PFSK-1 (cell line): ENCODE measurements around the gene COL6A3.

Experiments
- FOXP2 ChIP-seq: optimal IDR thresholded peaks from 2 replicates; pipeline ENCODE3; 2011; ENCODE audit warnings: borderline replicate concordance, control low read depth, inconsistent platforms; ENCODE audit not compliant: insufficient read depth; ENCODE audit errors: extremely low read length, extremely low read depth
- POLR2AphosphoS5 ChIP-seq: IDR thresholded peaks from 2 replicates; pipeline ENCODE4 v1.6.1; 2012; ENCODE audit warnings: low read depth, mild to moderate bottlenecking, control low read depth, low read length, moderate library complexity
- SIN3A ChIP-seq: IDR thresholded peaks from 2 replicates; pipeline ENCODE4 v1.6.1; 2012; ENCODE audit warnings: mild to moderate bottlenecking, low read length, moderate library complexity, borderline replicate concordance; ENCODE audit not compliant: insufficient read depth
- TAF1 ChIP-seq: IDR thresholded peaks from 2 replicates; pipeline ENCODE4 v1.6.1; 2012; ENCODE audit warnings: low read length, control low read depth, borderline replicate concordance; ENCODE audit not compliant: insufficient read depth
- TF ChIP-seq, protein P1 (sequence below), 2 experiments: IDR thresholded peaks; 2 replicates each; pipeline versions ENCODE4 v1.6.1 to v1.8.0; 2011 to 2012; ENCODE audit warnings: low read depth in 2 of 2, low read length in 2 of 2, control low read depth in 1 of 2, inconsistent platforms in 1 of 2, mild to moderate bottlenecking in 1 of 2, moderate library complexity in 1 of 2; ENCODE audit not compliant: insufficient read depth in 1 of 2

Gene COL6A3

DNA sequence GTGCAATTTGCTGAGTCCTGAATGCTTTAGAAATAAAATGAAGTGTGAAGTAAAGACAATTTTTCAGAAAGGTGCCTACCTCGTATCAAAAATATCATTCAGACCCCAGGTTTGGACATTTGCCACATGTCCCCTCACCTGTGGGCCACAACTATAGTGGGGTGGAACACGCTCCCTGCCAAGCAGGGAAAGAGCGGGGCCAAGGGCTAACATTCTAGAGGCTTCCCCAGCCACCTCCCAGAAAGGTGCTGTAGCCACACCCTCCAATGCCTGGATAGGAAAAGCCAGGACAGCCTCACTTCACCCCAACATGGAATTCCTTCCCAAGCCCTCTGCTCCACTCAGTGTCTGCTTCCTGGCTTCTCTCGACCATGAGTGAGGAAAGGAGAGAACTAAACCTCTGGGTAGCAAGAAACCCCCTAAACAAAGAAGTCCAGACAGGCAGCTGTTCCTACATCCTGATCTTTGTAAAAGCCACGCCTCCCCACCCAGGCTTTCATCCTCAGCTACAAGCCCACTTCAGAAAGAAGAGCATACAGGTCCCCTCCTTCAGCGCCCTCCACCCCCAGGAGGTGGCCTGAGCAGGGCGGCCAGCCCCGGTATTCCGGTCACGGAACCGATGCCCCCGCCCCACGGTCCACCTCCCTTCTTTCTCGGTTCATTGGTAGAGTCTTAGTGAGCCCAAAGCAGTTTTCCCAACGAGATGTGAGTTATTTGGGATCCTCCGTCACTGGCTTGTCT lies 2.1 kb downstream of the COL6A3 start:
- TF ChIP-seq POLR2AphosphoS5 (no peak), SIN3A (no peak), TAF1 (no peak), FOXP2 (no peak)
- TF ChIP-seq, protein P1, sequence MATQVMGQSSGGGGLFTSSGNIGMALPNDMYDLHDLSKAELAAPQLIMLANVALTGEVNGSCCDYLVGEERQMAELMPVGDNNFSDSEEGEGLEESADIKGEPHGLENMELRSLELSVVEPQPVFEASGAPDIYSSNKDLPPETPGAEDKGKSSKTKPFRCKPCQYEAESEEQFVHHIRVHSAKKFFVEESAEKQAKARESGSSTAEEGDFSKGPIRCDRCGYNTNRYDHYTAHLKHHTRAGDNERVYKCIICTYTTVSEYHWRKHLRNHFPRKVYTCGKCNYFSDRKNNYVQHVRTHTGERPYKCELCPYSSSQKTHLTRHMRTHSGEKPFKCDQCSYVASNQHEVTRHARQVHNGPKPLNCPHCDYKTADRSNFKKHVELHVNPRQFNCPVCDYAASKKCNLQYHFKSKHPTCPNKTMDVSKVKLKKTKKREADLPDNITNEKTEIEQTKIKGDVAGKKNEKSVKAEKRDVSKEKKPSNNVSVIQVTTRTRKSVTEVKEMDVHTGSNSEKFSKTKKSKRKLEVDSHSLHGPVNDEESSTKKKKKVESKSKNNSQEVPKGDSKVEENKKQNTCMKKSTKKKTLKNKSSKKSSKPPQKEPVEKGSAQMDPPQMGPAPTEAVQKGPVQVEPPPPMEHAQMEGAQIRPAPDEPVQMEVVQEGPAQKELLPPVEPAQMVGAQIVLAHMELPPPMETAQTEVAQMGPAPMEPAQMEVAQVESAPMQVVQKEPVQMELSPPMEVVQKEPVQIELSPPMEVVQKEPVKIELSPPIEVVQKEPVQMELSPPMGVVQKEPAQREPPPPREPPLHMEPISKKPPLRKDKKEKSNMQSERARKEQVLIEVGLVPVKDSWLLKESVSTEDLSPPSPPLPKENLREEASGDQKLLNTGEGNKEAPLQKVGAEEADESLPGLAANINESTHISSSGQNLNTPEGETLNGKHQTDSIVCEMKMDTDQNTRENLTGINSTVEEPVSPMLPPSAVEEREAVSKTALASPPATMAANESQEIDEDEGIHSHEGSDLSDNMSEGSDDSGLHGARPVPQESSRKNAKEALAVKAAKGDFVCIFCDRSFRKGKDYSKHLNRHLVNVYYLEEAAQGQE (IDR thresholded peaks at IDR 0.05; ENCODE audit: insufficient read depth in 1 of 2, low read depth in 2 of 2, low read length in 2 of 2): no peak

DNA sequence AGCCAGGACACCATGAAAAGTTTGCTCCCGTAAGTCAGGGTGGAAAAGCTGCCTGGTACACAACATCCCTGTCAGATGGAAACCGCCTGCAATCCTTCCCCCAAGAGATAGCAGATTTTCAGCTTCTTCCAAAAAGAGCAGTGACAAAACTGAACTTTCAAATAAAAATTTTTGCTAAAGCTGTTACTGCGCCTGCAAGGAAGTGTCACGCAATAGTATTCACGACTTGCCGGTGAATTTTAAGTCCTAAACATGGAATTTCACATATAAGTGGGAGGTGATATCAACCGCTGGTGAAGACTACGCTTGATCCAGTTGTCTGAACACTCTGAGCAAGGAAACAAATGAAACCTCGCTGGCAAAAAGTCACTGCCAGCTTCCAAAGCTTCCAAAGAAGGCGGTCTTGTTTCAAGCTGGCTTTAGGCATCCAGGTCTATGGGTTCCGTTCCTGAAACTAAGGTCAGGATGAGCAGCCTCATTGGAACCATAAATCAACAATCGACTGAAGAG lies 2.8 kb downstream of the COL6A3 start:
- TF ChIP-seq FOXP2 (no peak), POLR2AphosphoS5 (no peak), TAF1 (no peak), SIN3A (no peak)
- TF ChIP-seq, protein P1 (IDR thresholded peaks at IDR 0.05; ENCODE audit: insufficient read depth in 1 of 2, low read depth in 2 of 2, low read length in 2 of 2): no peak

DNA sequence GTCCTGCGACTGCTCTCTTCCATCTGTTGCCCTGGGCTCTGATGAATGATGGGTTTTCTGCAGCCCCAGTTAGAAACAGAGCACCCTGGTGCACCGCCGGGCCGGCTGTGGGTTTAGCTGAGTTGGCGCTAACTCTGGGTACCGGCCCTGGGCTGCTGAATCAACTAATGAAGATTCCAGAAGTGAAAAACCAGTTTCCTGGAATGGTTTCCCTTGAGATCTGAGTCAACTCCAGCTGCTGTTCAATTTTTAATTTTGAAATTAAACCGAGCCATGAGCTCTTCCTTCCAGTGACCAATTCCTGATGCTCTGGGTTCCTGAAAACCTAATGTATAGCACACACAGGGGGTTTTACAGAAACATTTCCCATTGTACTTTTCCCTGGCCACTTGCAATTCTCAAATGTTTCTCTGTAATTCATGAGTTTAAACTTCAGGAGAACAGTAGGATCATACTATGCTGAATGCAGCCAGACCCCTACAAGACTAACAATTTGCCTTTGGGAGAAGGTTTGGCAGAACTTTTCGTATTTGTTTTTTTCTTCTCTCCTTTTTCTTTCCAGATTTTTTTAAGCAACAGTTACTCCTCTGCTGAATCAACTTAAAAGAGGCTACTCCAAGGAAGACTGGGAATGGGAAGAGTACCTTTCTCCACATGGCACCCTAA lies 5.5 kb downstream of the COL6A3 start:
- TF ChIP-seq SIN3A (no peak), POLR2AphosphoS5 (no peak), TAF1 (no peak), FOXP2 (no peak)
- TF ChIP-seq, protein P1 (IDR thresholded peaks at IDR 0.05; ENCODE audit: insufficient read depth in 1 of 2, low read depth in 2 of 2, low read length in 2 of 2): no peak

DNA sequence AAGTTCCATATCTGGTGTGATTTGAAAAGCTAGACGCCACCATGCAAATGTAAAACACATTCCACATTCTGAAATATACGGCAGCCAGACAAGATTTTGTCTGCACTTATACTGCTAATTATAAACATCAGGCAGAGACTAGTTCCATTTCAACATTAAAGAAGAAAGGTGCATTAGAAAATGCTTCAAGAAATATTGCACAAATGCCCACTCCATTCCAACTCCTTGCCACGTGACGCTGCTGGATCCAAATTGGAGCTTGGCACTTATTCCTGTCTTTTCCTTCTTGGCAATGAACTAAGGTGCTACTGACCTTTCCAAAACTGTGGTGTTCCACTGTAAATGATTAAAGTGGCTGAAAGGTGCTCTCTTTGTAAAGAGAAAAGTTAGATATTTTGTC lies 6.3 kb downstream of the COL6A3 start:
- TF ChIP-seq POLR2AphosphoS5 (no peak), FOXP2 (no peak)

DNA sequence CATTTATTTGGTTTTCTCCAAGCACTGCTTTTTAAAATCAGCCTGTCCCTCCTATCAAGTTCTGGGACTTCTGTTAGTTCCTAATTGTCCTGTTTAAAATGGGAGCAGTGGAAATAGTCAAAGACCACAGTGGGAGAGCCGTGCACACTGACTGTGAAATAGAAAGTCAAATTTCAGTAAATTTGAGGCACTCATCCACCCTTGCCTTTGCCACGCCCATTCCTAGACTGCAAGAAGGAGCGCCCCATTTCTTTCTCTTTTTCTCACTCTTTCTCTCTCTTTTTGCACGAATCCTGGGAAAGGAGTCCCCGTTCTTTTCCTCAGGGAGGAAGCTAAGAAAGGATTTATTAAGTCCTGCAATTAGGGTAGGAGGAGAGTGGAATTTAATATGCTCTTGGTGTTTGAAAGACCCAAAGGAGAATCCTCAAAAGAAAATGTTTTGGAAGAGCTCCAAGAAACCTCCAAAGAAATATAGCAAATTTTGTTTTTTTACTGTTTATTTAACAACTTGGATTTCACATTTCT lies 7.5 kb downstream of the COL6A3 start:
- no peak for TF ChIP-seq FOXP2
- TF ChIP-seq, protein P1 (IDR thresholded peaks at IDR 0.05; ENCODE audit: insufficient read depth in 1 of 2, low read depth in 2 of 2, low read length in 2 of 2): no peak
- no peak for TF ChIP-seq POLR2AphosphoS5
